H1 (cell line): Measurements from ENCODE around the gene HSD17B8. TPM values are rescaled to one million over a fixed set of nuclear protein-coding genes. Genes with fewer than 3 reads are reported as not detected.
A peak's percentile ranks its signal among the peaks of the same experiment; 100 is the strongest.

Experiments used
- ASH2L ChIP-seq: fragments of 200-600, 300-600 bp; sonication (generic); IDR thresholded peaks from one replicate; pipeline ENCODE4 v1.7.1; 2017; ENCODE audit warnings: low read length
- CTCF ChIP-seq, 3 experiments: IDR thresholded peaks; 1 replicate in 2 of 3; 2 replicates in 1 of 3; pipeline versions ENCODE4 v1.5.1 to v1.6.1; 2011; ENCODE audit warnings: low read length in 3 of 3, mild to moderate bottlenecking in 3 of 3, inconsistent platforms in 2 of 3, low read depth in 1 of 3, moderate library complexity in 1 of 3; ENCODE audit not compliant: insufficient read depth in 1 of 3; ENCODE audit errors: control extremely low read depth in 1 of 3
- EP300 ChIP-seq, 2 experiments: IDR thresholded peaks; 1 replicate in 1 of 2; 2 replicates in 1 of 2; pipeline ENCODE4 v1.6.1; 2011 to 2012; ENCODE audit warnings: low read depth in 2 of 2, low read length in 2 of 2, mild to moderate bottlenecking in 2 of 2, borderline replicate concordance in 1 of 2, inconsistent platforms in 1 of 2, moderate library complexity in 1 of 2
- EZH2 ChIP-seq: fragments of 200-600 bp; sonication (generic); IDR thresholded peaks from 2 replicates; pipeline ENCODE4 v1.7.1; 2012; ENCODE audit warnings: low read depth, mild to moderate bottlenecking, moderate library complexity, low read length, inconsistent platforms; ENCODE audit not compliant: severe bottlenecking
- KDM4A ChIP-seq: IDR thresholded peaks from one replicate; pipeline ENCODE4 v1.7.1; 2012; ENCODE audit warnings: low read depth, mild to moderate bottlenecking, moderate library complexity, low read length, inconsistent platforms; ENCODE audit not compliant: severe bottlenecking
- PHF8 ChIP-seq: fragments of 200-600 bp; sonication (generic); conservative IDR thresholded peaks from 2 replicates; pipeline ENCODE4 v1.7.1; 2012; ENCODE audit warnings: low read depth, mild to moderate bottlenecking, inconsistent platforms, low read length, moderate library complexity
- polyA plus RNA-seq, 7 experiments: library from polyadenylated mRNA; depleted of rRNA in 3 of 7; stranded (reverse) in 5 of 7; unstranded in 2 of 7; fragments of >200 nt in 5 of 7; fragments of 200-250 nt in 2 of 7; gene quantifications; 1 replicate in 5 of 7; 2 replicates in 1 of 7; 4 replicates in 1 of 7; pipeline versions ENCODE4 v1.2.1 to v1.2.3, GENCODE V29; 2011 to 2013; ENCODE audit warnings: missing spikeins in 2 of 7, mixed read lengths in 2 of 7
- total RNA-seq: library from RNA; stranded (reverse); fragmentation: NEBNext Ultra II Directional; extraction: Animal tissue kit (Norgen Biotek cat#: 25700); gene quantifications from 2 replicates; pipeline ENCODE4 v1.2.1, GENCODE V29; 2021
- TF ChIP-seq, protein P1 (sequence below): IDR thresholded peaks from 2 replicates; pipeline ENCODE4 v1.6.1; 2012; ENCODE audit warnings: inconsistent platforms

The HSD17B8 gene
- total and polyA plus RNA-seq, 2 of the 8 experiments (the other 6 are each of a cell fraction or from before 2014, with no cell fraction given) = 3.3 to 17.1 TPM

- TF ChIP-seq CTCF (IDR thresholded peaks at IDR 0.05; ENCODE audit: control extremely low read depth in 1 of 3, insufficient read depth in 1 of 3, low read depth in 1 of 3, low read length in 3 of 3) (peak in 2 of 3 experiments; percentile 82 to 88; a peak in 3 of 4 replicates), ASH2L (peak; percentile 37), EP300 (IDR thresholded peaks at IDR 0.05; ENCODE audit: borderline replicate concordance in 1 of 2, low read depth in 2 of 2, low read length in 2 of 2) (no peak), KDM4A (peak; percentile 98), EZH2 (peak; percentile 39), PHF8 (peak; percentile 54)
- TF ChIP-seq, protein P1, sequence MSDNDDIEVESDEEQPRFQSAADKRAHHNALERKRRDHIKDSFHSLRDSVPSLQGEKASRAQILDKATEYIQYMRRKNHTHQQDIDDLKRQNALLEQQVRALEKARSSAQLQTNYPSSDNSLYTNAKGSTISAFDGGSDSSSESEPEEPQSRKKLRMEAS = 0 out of 2 replicates have a peak, but pooled peaks have one; percentile 35
Observed at GRCh38 chr6:33161354-33162331, 42.8 kb upstream of the HSD17B8 start (continued).
